GM12874 (cell line): Measurements from ENCODE around the gene GRIN3B.

ENCODE experiments used
- CTCF ChIP-seq: IDR thresholded peaks from 2 replicates; pipeline ENCODE4 v1.5.1; 2011; ENCODE audit warnings: low read depth, mild to moderate bottlenecking, control low read depth, low read length, moderate library complexity; ENCODE audit not compliant: insufficient read depth

The GRIN3B gene

GRCh38 chr19:1013218-1013617 lies 13.0 kb downstream of the GRIN3B start:
- no peak for TF ChIP-seq CTCF

DNA sequence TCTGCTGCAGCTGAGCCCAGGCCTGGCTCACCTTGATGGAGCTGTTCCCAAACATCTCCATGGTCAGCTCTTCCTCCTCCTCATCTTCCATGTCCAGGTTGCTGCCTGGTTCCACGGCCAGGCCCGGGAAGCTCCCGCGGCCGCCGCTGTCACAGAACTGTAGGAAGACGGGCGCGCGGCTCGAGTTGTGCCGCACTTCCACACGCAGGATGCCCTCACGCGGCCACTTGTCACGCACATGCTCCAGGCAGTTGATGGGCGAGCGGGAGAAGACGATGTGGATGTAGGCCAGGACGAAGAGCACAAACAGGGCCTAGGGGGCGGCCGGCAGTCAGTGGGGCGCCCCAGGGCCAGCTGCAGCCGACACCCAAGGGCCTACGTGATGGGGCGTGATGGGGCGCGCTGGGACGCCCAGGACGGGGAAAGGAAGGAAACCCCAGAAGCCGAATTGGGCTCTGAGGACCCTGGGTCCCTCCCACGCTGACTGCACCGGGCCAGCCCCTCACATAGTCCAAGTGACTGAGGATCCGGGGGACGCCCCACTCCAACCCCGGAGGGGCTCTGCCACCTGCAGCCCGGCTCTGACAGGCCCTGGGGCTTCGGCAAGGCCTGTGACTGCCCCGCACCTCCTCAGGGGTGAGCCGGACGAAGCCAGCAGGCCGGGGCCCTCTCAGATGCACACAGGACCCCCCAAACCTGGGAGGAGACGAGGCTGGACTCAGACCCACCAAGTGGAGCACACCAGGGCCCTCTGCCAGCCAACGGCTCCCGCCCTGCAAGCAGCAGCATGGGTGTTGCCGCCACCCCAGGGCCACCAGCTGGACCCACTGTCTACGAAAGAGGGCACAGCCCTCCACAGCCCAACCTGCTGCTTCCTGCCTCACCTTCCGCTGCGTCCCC lies 14.2 kb downstream of the GRIN3B start:
- no peak for TF ChIP-seq CTCF

GRCh38 chr19:1015061-1015781 lies 15.0 kb downstream of the GRIN3B start:
- no peak for TF ChIP-seq CTCF

DNA sequence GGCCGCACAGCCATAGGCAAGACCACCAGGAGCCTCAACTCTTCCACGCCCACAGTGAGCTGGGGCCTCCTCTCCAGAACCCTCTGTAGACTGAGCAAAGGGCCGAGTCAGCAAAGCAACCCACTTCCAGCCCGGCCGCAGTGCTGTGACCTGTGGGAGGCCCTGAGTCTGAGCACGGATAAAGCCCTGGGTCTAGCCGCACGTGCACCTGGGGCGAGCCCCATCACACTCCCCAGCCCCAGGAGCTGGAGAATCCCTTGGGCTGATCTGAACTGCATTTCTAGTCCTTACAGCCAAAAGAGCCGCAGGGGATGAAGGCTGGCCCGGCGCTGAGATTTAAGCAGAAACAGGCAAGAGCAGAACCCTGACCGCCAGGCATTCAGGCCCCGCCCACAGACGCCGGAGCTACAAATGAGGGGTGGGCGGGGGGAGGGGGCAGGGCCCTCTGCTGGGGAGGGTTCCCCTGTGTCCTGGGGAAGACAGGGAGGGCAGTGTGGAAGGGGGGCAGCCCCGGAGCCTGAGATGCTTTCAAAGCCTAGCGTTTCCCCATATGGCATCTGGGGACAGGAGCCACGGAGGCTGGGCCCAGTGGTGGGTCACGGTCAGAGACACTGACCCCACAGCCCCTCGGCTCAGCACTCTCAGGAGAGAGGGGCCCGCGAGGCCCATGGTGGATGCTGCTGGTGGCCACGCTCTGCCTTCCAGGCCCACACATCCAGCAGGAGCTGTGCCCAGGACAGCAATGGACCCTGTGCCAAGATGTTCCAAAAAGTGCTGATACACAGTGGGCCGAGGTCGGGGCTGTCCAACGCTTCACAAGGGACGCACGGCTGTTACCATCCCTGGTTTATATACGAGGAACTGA lies 15.8 kb downstream of the GRIN3B start:
- no peak for TF ChIP-seq CTCF

DNA sequence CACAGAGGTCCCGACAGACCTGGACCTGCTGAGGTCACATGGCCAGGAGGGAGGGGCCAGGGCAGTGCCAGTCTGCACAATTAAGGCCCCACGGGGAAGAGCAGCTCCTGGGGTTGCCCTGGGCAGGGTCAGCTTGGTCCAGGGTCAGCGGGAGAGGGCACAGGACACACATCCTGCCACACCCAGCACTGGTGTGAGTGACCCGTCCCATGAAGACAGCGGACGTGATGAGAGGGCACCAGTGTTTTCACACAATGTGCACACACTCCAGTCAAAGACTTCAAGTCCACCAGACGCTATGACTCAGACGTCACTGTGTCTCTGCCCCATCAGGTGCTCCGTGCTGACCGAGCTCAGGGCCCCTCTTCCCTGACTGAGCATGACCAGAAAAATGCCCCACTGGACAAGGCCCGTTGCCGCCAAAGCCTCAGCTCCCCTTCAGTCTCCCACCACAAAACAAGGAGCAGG lies 16.5 kb downstream of the GRIN3B start:
- no peak for TF ChIP-seq CTCF

DNA sequence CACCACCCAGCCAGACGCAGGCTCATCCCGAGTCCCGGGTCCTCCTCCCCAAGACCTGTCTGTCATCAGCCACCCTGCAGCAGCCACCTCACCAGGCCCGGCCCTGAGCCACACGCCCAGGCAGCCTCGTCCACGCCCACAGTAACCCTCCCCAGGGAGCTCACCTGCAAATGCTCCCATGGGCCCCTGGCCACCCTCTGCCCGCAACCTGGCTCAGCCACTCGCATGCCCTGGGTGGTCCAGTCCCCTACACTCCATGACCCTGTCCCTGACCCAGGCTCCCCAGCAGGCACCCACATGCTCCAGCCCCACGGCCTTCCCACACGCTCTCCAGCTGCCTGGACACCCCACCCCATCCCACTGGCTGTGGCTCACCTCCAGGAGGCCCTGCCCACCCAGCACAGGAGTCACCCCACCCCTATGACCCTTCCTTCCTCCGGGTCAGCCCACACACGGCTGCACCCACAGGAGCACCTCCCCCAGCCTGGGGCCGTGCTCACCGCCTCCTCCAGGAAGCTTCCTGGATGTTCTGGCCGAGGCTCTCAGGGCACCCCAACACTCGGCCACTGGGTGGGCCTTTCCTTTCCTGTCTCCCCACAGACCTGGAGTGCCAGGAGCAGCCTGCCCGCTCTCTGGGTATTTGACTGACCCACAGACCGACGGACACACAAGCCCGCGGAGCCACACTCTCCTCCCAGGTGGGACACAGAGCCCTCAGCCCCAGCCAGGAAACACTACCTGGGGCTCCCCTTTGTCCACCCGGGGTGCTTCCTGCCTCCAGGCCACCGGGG lies 17.1 kb downstream of the GRIN3B start:
- TF ChIP-seq CTCF: no peak
